HG03039 (cell line): ENCODE data around the gene RAB36.

Experiments
- ATAC-seq: cut with Tn5 transposase; IDR thresholded peaks from one replicate; pipeline ENCODE4 v1.9.1; 2021; ENCODE audit warnings: mild to moderate bottlenecking, moderate library complexity; ENCODE audit not compliant: unreplicated experiment

The RAB36 gene

DNA sequence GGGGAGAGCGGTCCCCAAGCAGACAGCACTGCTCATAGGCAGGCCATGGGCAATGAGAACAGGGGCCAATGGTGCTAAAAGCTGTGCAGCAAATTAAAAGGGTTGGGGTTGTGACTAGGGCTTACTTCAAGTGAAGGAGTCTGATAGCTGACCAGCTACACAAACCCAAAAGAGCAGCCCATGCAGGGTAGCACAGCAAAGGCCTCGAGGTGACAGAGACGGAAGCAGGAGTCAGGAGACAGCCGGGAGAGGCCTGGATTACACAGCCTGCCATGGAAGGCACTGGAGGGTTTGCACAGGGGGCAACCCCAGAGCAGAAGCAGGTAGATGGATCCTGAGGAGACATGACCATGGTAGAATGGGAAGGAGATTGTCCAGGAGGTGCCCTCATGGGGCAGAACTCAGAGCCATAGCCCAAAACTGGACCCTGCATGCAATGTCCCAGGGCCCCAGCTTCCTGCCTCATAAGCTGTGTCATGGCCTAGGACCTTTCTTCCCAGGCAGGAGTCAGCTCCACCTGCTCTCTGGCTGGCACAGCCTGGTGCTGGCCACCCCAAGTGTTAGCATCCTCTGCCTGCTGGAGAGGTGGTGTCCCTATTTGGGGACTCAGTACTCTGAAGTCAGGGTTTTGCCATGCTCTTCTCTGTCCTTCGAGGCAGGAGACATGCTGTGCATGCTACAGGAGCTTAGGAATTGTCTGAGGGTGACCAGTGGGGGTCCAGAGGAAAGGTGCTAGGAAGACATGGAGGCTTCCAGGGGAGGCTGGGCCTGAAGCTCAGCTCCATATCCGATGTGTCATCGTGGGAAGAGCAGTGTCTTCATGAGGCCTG is 36.8 kb upstream of the RAB36 start:
- no peak for ATAC-seq

DNA sequence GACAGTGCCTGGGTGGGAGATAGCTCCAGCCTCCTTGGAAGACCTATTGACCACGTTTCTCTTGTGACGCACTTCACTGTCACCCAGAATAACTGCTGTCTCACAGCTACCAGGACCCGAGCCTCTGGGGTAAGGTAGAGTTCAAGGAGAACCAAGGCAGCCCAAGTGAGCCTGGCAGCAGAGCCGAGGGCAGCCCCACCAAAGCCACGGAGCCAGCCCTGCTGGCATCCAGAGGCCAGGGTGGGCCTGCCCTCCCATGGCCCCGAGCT is 36.3 kb upstream of the RAB36 start:
- ATAC-seq, result no peak

DNA sequence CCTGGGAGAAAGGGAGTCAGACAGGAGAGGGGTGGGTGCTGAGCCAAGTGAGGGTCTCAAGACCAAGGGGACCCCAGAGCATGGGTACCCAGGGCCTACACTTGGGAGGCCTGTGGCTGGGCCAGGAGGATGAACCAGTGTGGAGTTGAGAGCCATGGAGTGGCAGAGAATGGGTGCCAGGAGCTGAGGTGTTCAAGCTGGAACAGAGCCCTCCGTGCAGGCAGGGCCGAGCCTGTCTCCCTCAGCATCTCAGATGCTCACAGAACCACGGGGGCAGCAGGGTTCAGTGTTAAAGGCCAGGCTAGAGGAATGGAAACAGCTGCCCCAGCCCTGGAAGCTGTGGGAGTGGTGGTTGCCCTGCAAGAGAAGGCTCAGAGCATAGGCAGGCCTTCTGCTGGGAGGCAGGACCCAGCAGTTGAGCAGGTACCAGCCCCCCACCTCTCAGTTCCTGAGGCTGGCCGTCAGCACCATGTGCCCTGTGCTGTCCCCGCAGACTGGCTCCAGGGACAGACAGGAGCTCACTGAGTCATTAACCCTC is 35.8 kb upstream of the RAB36 start:
- no peak for ATAC-seq

DNA sequence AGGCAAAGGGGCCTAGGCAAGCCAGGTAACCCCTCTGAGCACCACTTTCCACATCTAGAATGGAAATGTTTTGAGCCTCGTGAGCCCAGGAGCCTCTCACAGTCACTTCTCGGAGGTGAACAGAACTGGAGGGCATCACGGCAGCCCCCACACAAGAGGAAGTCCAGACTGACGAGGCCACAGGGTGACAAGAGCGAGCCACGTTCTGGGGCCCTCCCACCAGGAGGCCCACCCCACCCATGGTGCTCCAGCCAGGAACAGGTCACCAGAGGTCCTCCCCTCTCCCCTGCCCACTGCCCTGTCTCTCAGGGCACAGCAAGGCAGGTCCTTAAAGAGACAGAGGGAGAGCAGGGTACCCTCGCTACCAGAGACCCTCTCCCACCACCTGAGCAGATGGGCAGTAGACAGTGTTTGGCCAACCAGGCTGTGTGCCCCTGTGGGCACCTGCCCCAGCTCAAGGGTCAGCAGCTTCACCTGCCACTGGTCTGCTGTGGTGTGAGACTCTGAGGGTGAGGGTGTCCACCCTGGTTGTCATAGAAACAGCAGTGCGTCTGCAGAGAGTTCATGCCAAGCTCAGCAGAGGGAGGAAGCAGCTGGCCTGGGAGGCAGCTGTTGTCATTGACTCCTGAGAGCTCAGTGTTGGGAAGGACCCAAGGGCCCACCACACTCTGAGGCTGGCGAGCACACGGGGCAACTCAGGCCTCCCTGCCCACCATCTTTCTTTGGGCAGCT is 34.9 kb upstream of the RAB36 start:
- no peak for ATAC-seq

DNA sequence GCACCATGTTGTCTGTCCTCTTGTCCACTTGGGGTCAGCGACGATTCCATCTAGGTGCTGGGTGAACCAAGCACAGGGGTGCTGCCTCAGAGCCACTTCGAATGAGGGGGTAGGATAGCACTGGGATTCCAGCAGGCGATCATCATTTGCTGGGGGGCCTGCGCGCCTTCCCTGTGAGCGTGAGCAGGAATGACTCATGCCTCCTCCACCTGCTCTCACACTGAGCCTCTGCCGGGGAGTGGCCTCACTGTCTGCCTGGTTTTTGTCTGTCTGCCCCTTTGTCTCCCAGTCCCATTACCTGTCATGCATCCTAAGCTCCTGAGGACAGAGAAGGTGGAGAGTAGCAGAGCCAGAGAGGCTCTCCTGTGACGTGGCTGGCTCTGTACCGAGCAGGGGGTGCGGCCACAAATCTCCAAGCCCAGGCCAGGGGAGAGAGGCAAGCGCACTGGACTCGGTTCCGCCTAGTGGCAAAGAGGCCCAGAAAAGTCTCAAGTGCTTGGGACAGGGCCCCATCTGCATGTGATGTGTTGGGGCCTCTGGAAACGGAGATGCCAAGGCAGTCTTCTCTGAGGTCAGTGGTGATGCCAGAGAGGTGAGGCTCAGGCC is 34.3 kb upstream of the RAB36 start:
- ATAC-seq, result no peak

DNA sequence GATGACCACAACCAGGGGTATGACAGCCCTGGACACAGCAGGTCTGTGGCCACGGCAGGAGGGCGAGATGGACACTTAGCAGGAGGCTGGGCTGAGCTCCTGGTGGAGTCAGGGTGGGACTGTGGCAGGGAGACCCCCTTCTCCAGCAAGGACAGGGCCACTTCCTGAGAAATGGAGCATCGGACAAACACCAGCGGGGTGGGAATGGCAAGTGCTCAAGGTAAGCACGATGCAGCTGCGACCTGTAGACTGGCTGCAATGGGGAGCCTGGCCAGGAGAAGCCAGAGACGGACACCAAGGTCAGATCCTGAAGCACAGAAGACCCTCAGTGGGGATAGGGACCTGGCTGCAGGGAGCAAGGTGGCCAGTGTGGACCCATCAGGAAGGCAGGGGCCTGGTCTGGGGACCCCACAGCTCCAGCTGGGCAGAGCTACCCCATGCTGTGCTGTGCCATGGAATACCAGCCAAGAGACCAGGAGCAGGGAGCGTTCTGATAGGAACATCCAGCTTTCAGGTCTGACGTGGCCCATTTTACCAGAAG is 32.7 kb upstream of the RAB36 start:
- ATAC-seq, result no peak

DNA sequence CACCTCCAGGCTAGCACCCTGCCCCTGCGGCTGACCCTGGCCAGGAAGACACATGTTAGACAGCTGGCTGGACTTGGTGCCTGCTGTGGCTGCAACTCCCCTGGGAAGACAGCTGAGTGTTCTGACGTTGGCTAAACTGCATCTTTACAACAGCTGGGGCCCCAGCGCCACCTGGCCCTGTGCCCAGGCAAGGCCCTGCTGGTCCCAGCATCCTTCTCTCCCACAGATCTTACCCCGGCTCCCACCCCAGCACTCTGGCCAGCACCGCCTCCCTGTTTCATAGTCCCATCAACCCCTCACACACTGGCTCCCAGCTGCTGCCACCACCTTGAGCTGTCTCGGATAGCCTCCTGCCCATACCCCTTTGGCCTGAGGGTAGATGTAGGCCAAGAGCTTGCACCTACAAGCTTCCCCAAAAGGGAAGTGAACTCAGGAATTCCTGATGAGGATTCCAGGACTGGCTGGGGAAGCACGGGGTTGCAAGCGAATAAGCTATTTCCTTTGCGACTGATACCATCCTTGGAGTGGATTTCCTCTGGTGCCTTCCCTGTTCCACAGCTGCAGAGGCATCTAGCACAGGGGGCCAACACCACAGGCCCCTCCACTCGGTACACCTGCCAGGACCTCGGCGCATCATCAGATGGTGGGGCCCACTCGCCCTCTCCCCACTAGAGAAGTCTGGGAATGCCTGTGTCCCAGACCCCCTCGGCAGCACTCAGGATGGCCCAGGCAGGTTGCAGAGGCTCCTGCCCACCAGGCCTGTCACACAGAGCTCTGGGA is 32.0 kb upstream of the RAB36 start:
- ATAC-seq, result no peak

DNA sequence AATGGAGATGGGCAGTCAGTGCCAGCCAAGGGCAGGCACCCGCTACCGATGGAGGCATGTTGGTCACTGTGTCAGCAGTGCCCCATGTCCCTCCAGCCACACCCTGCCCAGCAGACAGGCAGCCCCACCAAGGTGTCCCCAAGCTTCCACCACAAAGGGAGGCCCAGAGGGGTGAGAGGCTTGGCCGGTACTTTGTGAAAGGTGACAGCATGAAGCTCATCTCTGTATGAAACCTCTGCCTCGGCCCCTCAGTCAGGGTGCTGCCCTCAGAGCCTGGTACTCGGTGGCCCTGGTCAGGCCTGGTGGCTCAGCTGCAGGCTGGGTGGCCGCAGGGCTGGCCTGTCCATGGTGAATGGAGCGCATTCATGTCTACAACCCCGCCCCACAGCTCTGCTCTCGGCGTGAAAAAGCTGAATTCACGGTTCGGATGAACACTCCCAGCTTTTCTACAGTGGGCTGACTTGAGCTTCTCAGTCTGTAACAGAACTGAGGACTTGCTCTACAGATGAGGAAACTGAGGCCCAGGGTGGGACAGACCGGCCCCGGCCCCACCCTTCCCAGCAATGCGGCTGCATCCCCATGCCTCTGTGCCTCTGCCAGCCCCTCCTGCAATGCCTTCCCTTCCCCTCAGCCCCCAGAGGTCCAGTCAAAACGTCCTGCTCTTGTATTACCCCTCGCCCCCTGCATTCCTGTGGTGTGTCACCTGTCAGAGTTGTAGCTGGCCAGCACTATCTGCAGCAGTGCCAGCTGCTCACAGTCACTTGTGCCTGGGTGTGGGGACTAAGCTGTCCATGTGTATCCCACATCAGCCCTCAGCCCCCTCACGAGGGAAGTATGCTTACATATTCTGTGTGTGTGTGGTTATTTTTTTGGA is 31.2 kb upstream of the RAB36 start:
- ATAC-seq, result no peak

DNA sequence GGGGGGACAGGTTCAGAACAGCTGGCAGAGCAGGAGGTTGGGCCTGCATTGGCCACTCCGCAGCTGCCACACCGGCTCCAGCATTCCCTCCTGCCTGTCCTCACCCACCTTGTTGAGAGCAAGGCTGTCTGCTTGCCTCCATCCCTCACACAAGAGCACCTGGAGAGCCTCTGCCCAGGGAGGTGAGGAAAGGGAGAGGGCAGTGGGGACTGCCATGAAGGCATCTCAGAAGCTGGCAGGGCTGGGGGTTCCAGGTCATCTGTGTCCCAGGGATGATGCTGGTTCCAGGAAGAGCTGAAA is 30.6 kb upstream of the RAB36 start:
- ATAC-seq, result no peak

DNA sequence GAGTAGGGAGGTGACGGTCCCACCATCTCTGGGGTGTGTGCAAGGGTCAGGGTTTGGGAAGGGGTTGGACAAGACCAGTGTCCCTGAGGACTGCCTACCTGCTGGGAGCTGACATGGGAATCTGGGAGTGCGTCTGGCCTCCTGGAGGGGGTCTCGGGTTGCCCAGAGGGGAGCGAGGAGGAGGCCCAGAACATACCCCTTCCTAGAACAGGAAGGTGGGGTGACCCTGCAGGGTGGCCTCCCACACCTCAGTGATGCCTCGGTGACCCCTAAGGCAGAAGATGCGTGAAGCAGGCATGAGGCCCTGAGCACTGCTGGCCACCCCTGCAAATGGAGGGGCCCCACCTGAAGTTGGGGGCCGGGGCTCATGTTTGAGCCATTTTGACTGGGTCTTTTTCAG is 29.9 kb upstream of the RAB36 start:
- no peak for ATAC-seq

DNA sequence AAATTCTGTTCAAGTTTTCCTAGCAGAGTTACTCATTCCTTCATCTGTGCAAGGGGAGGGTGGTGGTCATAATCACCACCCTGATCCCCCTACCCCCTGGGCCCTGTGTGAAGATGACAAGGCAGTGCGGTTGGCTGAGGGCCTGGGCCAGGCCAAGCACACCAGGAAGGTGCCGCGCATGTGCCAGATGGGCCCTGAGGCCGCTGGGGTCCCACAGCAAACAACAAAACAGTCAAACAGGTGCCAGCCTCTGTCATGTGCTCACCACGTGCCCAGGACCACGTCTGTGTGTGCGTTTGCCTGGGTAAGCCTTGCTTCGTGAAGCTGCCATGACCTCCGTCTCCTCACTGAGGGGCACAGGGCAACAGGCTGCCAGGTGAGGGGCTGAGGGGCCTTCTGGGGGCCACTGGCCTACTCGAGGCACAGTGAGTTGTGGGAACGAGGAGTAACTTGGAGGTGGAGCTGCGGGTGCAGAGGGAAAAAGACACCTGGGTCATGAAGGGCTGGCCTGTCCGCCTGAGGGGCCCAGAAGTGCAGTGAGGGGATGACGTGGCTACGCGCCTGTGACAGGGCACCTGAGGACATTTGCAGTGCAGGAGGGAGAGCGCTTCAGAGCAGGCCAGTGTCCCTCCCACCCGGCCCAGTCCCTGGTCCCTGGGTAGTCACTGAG is 29.3 kb upstream of the RAB36 start:
- ATAC-seq, result no peak

DNA sequence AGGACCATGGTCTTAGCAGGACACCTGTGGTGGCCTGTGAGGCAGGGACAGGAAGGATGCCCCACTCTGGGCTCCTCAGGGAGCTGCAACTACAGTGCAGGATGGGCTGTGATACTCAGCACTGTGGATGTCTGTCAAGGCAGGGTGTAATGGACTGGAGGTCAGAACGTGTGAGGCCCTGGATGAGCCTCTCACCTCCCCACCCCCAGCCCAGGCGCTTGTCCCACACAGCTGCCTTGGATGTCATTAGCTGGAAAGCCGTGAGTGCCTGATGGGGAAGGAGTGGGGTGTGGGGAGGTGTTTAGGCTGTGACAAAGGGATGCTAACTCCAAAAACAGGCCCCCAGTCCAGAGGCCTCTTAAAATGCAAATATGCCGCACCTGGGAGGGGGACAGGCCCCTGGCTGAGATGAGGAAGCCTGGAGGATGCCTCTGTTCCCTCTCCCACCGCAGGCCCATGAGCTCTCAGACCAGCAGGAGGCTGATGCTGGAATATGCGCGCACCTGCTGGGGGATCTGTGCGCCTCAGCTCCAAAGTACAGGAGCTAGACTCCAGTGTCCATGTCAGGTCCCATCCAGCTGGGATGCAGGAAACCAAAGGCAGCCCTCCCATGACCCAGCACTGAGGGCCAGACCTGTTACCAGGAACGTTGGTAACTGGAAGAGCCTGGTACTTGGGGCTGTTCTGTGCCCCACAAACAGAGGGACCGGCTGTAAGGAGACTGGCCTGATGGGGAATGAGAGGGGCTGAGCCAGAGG is 28.6 kb upstream of the RAB36 start:
- no peak for ATAC-seq

DNA sequence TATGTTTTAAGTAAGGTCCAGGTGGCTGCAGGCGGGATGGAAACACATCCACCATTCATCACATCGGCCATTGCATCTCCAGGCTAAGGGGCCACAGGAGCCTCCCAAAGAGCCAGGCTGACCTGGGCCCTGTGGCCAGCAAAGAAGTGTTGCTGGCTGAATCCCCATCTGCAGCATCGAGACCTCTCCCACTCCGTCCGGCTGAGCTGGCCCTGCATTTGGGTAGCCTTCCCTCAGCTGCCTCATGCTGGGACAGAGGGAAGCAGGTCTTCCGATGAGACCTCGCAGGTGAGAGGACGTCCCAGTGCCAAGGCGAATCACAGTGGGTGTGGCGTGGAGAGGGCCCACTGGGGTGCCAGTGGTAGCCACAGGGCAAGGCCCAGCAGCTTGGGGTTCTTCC is 28.0 kb upstream of the RAB36 start:
- ATAC-seq, result no peak

DNA sequence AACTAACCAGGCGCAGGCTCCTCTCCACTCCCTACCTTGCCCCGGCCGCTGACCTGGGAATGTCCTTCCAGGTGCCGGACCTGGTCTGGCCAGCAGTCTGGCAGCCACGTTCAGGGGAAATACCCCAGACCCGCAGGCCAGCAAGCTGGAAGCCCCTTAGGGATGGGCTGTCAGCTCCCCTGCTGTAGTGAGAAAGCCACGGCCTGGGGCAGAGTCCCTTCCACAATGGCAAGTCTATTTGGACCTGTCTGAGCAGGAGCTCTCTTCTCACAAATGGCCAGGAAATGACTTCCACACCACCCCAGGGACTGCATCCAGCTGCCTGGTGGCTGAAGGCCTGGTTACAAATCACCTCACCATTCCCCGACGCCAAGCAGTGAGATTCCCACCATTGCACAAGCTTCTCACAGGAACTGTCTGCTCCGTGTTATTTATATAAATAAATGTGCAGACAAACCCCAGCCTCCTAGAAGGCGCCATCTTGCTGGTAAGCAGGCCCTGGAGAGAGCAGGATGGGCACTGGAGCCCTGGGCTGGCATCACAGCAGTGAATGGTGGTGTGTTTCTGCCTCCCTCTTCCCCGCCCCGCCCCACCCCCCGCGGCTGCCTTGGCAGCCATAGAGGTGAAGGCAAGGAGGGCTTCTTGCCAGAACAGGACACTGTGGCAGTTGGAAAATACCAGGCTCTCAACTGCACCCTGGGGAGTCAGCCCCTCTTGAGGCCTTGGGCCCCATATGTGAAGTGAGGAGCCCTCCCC is 27.2 kb upstream of the RAB36 start:
- ATAC-seq, result no peak

DNA sequence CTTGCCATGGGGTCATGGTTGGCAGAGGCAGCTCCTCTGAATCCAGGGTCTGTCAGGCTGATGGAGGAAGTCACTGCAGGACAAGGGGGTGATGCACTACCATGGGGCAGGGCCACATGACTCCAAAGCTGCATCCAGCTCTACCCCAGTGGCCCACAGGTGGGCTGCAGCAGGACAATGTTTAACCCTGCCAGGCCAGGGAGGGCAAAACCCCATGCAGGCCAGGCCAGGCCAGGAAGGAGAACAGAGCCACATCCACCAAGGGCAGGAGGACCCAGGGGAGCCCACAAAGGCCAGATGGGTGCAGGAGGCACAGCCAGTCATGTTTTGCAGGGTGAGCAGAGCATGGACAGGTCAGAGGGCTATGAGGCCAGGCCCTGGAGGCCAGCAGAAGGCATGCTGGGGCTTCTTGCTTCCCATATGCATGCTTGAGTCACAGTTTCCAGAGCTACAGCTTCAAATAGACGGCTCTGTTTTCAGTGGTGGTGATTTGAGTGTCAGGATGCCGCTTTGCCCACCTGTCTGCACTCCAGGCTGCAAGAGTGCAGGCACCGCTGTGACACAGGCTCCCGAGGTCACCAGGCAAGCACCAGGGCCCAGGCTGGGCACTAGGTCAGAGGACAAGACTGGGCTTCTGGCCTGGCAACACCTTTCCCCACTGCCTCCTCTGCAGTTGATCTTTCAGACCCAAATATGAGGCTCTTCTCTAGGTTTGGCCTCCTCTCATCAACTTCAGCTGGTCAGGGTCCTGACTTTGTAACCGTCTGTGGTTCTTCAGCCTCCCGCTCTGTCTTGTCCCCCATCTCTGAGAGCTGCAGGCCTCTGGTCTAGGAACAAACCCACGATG is 26.4 kb upstream of the RAB36 start:
- ATAC-seq, result no peak

DNA sequence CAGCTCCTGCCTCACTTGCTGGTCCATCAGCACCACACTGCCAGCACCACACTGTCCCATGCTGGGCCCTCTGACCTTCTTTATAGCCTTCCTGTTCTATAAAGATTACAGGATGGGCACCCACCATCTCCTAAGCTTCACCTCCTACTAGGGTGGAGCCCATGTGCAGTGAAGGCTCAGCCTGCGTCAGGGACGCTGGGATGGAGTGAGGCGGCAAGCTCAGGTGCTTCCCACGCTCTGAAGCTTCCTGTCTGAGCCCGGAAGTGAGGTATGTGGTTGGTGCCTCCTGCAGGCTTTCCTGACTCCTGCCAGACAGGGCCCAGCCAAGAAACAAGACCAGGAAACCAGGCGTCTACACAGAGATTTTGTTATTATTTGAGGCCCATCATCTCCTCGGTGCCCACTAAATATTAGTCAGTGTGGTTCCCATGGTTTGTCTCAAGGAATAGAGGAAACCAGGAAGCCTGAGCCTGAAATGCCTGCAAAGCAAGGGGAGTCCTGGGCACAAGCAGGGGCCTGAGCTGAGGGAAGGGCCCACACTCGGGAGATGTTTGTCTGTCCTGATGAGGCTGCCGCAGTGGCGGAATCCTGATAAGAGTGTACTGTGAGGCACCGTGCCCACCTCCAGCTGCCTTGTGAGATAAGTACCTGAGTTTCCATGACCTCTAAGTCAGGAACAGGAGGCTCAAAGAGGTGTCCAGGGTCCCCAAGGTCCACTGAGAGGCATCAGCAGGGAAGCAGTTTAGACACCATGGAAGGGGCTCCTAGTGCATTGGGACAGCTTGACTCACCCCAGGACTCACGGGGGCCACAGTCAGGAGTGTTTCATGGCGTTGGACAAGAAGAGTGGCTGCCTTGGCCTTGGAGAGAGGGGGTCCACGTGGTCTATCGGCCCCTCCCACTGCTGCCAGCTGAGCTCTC is 25.5 kb upstream of the RAB36 start:
- ATAC-seq, result no peak
